Neural progenitor cell (in vitro differentiated cells): ENCODE measurements around the gene ZNF423. TPM values are rescaled to one million over a fixed set of nuclear protein-coding genes. Genes with fewer than 3 reads are reported as not detected.
A peak's percentile ranks its signal among the peaks of the same experiment; 100 is the strongest.

Experiments used
- DNase-seq: peaks from one replicate; pipeline ENCODE4 v3.0.0-alpha.2; 2016; ENCODE audit warnings: low spot score
- H2AFZ ChIP-seq: fragments of 200-600 bp; sonication (generic); replicated peaks from 2 replicates; pipeline ENCODE4 v1.6.1; 2016; ENCODE audit warnings: antibody characterized with exemption
- H3F3A ChIP-seq: fragments of 200-600 bp; sonication (generic); 2 replicates; pipeline ENCODE4 v1.6.1; 2016; ENCODE audit warnings: antibody characterized with exemption, low read depth
- H3K27ac ChIP-seq: fragments of 200-600 bp; sonication (generic); 2 replicates; pipeline ENCODE4 v1.5.1; 2016; ENCODE audit warnings: mild to moderate bottlenecking
- H3K27me3 ChIP-seq: fragments of 200-600 bp; sonication (generic); 2 replicates; pipeline ENCODE4 v1.6.1; 2016; ENCODE audit warnings: mild to moderate bottlenecking, moderate library complexity
- H3K36me3 ChIP-seq: fragments of 200-600 bp; sonication (generic); 2 replicates; pipeline ENCODE4 v1.5.1; 2016
- H3K4me1 ChIP-seq: fragments of 200-600 bp; sonication (generic); 2 replicates; pipeline ENCODE4 v1.6.1; 2016; ENCODE audit warnings: mixed run types
- H3K4me2 ChIP-seq: fragments of 200-600 bp; sonication (generic); 2 replicates; pipeline ENCODE4 v1.6.1; 2016
- H3K4me3 ChIP-seq: fragments of 200-600 bp; sonication (generic); 2 replicates; pipeline ENCODE4 v1.5.1; 2016
- H3K79me2 ChIP-seq: fragments of 200-600 bp; sonication (generic); 2 replicates; pipeline ENCODE4 v1.6.1; 2016; ENCODE audit warnings: low read depth
- H3K9ac ChIP-seq: fragments of 200-600 bp; sonication (generic); 2 replicates; pipeline ENCODE4 v1.6.1; 2016
- H3K9me3 ChIP-seq: fragments of 200-600 bp; sonication (generic); 2 replicates; pipeline ENCODE4 v1.5.1; 2016; ENCODE audit warnings: low read depth
- H4K20me1 ChIP-seq: fragments of 200-600 bp; sonication (generic); 2 replicates; pipeline ENCODE4 v1.6.1; 2016; ENCODE audit warnings: low read depth
- H3K27ac Mint-ChIP-seq: 3 replicates; pipeline ENCODE4 v1.8.0; 2021; ENCODE audit warnings: mixed read lengths
- H3K27me3 Mint-ChIP-seq: 2 replicates; pipeline ENCODE4 v1.8.0; 2022; ENCODE audit warnings: low read depth, mild to moderate bottlenecking, inconsistent platforms, moderate library complexity, mixed read lengths; ENCODE audit not compliant: insufficient read depth
- H3K36me3 Mint-ChIP-seq: 3 replicates; pipeline ENCODE4 v1.8.0; 2021; ENCODE audit warnings: mixed read lengths
- H3K4me1 Mint-ChIP-seq: 3 replicates; pipeline ENCODE4 v1.8.0; 2021; ENCODE audit warnings: mixed read lengths
- H3K4me3 Mint-ChIP-seq: 3 replicates; pipeline ENCODE4 v1.8.0; 2021; ENCODE audit warnings: mild to moderate bottlenecking, moderate library complexity, mixed read lengths
- H3K9me3 Mint-ChIP-seq: 3 replicates; pipeline ENCODE4 v1.8.0; 2020; ENCODE audit warnings: mixed read lengths
- CTCF ChIP-seq: fragments of 200-600 bp; sonication (generic); IDR thresholded peaks from 2 replicates; pipeline ENCODE4 v1.5.1; 2017; ENCODE audit warnings: antibody characterized with exemption, mild to moderate bottlenecking
- EZH2 ChIP-seq: fragments of 200-600 bp; sonication (generic); IDR thresholded peaks from 2 replicates; pipeline ENCODE4 v1.6.1; 2017; ENCODE audit warnings: antibody characterized with exemption, mild to moderate bottlenecking, moderate library complexity
- EZH2phosphoT487 ChIP-seq: fragments of 200-600 bp; sonication (generic); IDR thresholded peaks from 2 replicates; pipeline ENCODE4 v1.6.1; 2017; ENCODE audit warnings: antibody characterized with exemption
- total RNA-seq: library from RNA; depleted of rRNA; stranded (reverse); fragments of >200 nt; gene quantifications from 2 replicates; pipeline ENCODE4 v1.2.3, GENCODE V29; 2015; ENCODE audit warnings: low replicate concordance

The ZNF423 gene
- total RNA-seq, 1 donor from 2014 or later: 21.9 TPM

DNA sequence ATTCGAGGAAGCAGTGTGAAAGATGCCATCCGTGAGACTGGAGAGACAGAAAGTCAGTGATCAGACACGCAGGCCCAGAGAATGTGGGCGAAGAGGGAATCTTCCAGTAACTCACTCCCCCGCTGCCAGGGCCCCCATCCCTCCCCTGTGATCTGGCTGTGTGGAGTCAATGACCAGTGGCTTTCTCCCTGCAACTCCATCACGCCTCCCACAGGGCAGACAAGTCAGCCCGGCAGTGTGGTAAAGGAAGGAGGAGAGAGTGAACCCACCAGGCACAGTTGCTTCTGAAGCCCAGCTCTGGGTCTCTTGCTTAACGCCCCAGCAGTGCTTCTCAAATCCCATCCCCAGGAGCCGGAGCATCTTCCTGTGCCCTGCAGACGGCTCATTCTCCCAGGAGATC lies 142.1 kb downstream of the ZNF423 start:
- peak overlapping the region; percentile 8 for H3K4me3 Mint-ChIP-seq
- H3K9me3 Mint-ChIP-seq: peaks cover 2% of the 10 kb centered on the region
- no peak overlapping the region for H3K27ac ChIP-seq
- H4K20me1 ChIP-seq: peaks cover 40% of the 10 kb centered on the region
- H3K9me3 ChIP-seq: no peaks in the 10 kb centered on the region
- no peak overlapping the region for H3K4me2 ChIP-seq
- H3K36me3 Mint-ChIP-seq: peaks cover 51% of the 10 kb centered on the region
- H3K36me3 ChIP-seq: no peaks in the 10 kb centered on the region
- H3K4me3 ChIP-seq: no peak overlapping the region
- peaks cover 68% of the 10 kb centered on the region for H3K4me1 Mint-ChIP-seq
- no peaks in the 10 kb centered on the region for H3K27me3 ChIP-seq
- DNase-seq: no peak
- TF ChIP-seq EZH2 (no peak), CTCF (no peak), EZH2phosphoT487 (no peak)
- no peak overlapping the region for H3K9ac ChIP-seq
- peaks cover 27% of the 10 kb centered on the region for H3K4me1 ChIP-seq
- H3K27me3 Mint-ChIP-seq: peaks cover 7% of the 10 kb centered on the region
- no peak overlapping the region for H2AFZ ChIP-seq
- peaks cover 56% of the 10 kb centered on the region for H3K79me2 ChIP-seq
- H3F3A ChIP-seq: no peaks in the 10 kb centered on the region
- H3K27ac Mint-ChIP-seq: peak overlapping the region; percentile 91

DNA sequence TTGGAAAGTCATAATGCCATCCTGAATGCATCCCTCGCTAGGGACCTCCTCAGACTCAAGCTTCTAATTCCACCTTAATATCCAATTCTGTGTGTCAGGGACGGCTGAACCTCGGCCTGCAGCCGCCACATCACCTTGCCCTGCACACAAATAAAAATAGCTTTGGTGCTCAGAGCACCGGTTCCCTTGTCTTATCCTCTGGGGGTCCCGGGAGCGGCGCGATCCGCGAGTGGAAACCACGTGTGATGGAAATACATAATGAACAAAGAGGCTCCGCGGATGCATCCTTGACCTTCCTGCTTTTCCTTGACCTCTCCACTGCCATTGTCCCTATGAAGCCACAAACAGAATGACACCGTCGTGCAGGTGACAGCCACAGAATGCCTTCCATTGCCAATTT lies 143.4 kb downstream of the ZNF423 start:
- peak overlapping the region; percentile 22 for H3K4me2 ChIP-seq
- no peaks in the 10 kb centered on the region for H3F3A ChIP-seq
- peaks cover 40% of the 10 kb centered on the region for H4K20me1 ChIP-seq
- H3K36me3 ChIP-seq: no peaks in the 10 kb centered on the region
- no peaks in the 10 kb centered on the region for H3K27me3 ChIP-seq
- TF ChIP-seq EZH2: no peak
- no peak for TF ChIP-seq CTCF
- TF ChIP-seq EZH2phosphoT487: no peak
- Mint-ChIP-seq H3K27me3 (peaks cover 9% of the 10 kb centered on the region), H3K4me3 (no peak overlapping the region), H3K27ac (peak overlapping the region; percentile 79), H3K4me1 (peaks cover 66% of the 10 kb centered on the region), H3K9me3 (no peaks in the 10 kb centered on the region), H3K36me3 (peaks cover 46% of the 10 kb centered on the region)
- H3K4me1 ChIP-seq: peaks cover 26% of the 10 kb centered on the region
- no peaks in the 10 kb centered on the region for H3K9me3 ChIP-seq
- H3K79me2 ChIP-seq: peaks cover 61% of the 10 kb centered on the region
- H2AFZ ChIP-seq: no peak overlapping the region
- H3K4me3 ChIP-seq: no peak overlapping the region
- DNase-seq: no peak
- H3K27ac ChIP-seq: no peak overlapping the region
- no peak overlapping the region for H3K9ac ChIP-seq

GRCh38 chr16:49712106-49712505 lies 143.8 kb downstream of the ZNF423 start:
- H4K20me1 ChIP-seq: peaks cover 40% of the 10 kb centered on the region
- H3K4me3 Mint-ChIP-seq: no peak overlapping the region
- H3F3A ChIP-seq: no peaks in the 10 kb centered on the region
- peaks cover 26% of the 10 kb centered on the region for H3K4me1 ChIP-seq
- H3K4me3 ChIP-seq: no peak overlapping the region
- H3K9me3 ChIP-seq: no peaks in the 10 kb centered on the region
- H3K27me3 ChIP-seq: no peaks in the 10 kb centered on the region
- no peaks in the 10 kb centered on the region for H3K9me3 Mint-ChIP-seq
- DNase-seq: no peak
- no peak overlapping the region for H3K27ac Mint-ChIP-seq
- no peaks in the 10 kb centered on the region for H3K36me3 ChIP-seq
- no peak overlapping the region for H3K27ac ChIP-seq
- TF ChIP-seq EZH2: no peak
- TF ChIP-seq CTCF: no peak
- TF ChIP-seq EZH2phosphoT487: no peak
- peaks cover 59% of the 10 kb centered on the region for H3K79me2 ChIP-seq
- H3K27me3 Mint-ChIP-seq: peaks cover 5% of the 10 kb centered on the region
- H3K36me3 Mint-ChIP-seq: peaks cover 42% of the 10 kb centered on the region
- no peak overlapping the region for H2AFZ ChIP-seq
- H3K9ac ChIP-seq: no peak overlapping the region
- peaks cover 62% of the 10 kb centered on the region for H3K4me1 Mint-ChIP-seq
- H3K4me2 ChIP-seq: peak overlapping the region; percentile 22
